ENCODE data around the gene ADGRG7.

ADGRG7 gene

GRCh38 chr3:100600181-100601042 is 9.0 kb upstream of the ADGRG7 start:
- no peak for DNase-seq (ENCODE audit: low spot score)

GRCh38 chr3:100602506-100603444 is 6.6 kb upstream of the ADGRG7 start:
- no peak for DNase-seq (ENCODE audit: low spot score)

- peak; percentile 65 for DNase-seq (ENCODE audit: low spot score)
Observed at GRCh38 chr3:100603469-100603868, 5.9 kb upstream of the ADGRG7 start.

- DNase-seq (ENCODE audit: low spot score) = no peak
Observed at GRCh38 chr3:100605358-100605757, 4.0 kb upstream of the ADGRG7 start.

GRCh38 chr3:100606894-100607512 is 2.4 kb upstream of the ADGRG7 start:
- DNase-seq (ENCODE audit: low spot score) = peak; percentile 16

- DNase-seq (ENCODE audit: low spot score) = no peak
Observed at GRCh38 chr3:100609963-100610362, 562 bp downstream of the ADGRG7 start.

- no peak for DNase-seq (ENCODE audit: low spot score)
Observed at GRCh38 chr3:100611221-100611620, 1.8 kb downstream of the ADGRG7 start.

GRCh38 chr3:100613721-100614390 is 4.5 kb downstream of the ADGRG7 start:
- DNase-seq (ENCODE audit: low spot score) = no peak

GRCh38 chr3:100614941-100615340 is 5.5 kb downstream of the ADGRG7 start:
- no peak for DNase-seq (ENCODE audit: low spot score)

- DNase-seq (ENCODE audit: low spot score) = no peak
Observed at GRCh38 chr3:100615684-100616083, 6.3 kb downstream of the ADGRG7 start.

GRCh38 chr3:100621251-100621650 is 11.8 kb downstream of the ADGRG7 start:
- no peak for DNase-seq (ENCODE audit: low spot score)

- no peak for DNase-seq (ENCODE audit: low spot score)
Observed at GRCh38 chr3:100627491-100627890, 18.1 kb downstream of the ADGRG7 start.

- no peak for DNase-seq (ENCODE audit: low spot score)
Observed at GRCh38 chr3:100629421-100630127, 20.2 kb downstream of the ADGRG7 start.

- no peak for DNase-seq (ENCODE audit: low spot score)
Observed at GRCh38 chr3:100630664-100631063, 21.3 kb downstream of the ADGRG7 start.

- DNase-seq (ENCODE audit: low spot score) = no peak
Observed at GRCh38 chr3:100631236-100631635, 21.8 kb downstream of the ADGRG7 start.

- DNase-seq (ENCODE audit: low spot score) = peak; percentile 45
Observed at GRCh38 chr3:100634493-100635272, 25.3 kb downstream of the ADGRG7 start.

GRCh38 chr3:100635273-100635701 is 25.9 kb downstream of the ADGRG7 start:
- no peak for DNase-seq (ENCODE audit: low spot score)

GRCh38 chr3:100637197-100637631 is 27.8 kb downstream of the ADGRG7 start:
- DNase-seq (ENCODE audit: low spot score) = peak; percentile 22

- no peak for DNase-seq (ENCODE audit: low spot score)
Observed at GRCh38 chr3:100640633-100641032, 31.2 kb downstream of the ADGRG7 start.

GRCh38 chr3:100641471-100642032 is 32.2 kb downstream of the ADGRG7 start:
- DNase-seq (ENCODE audit: low spot score) = no peak
